RWPE1 (cell line): ENCODE measurements around the gene KDM2A.
A peak's percentile ranks its signal among the peaks of the same experiment; 100 is the strongest.

Source experiments
- CTCF ChIA-PET: fragments of 350-600 bp; sonication (Branson Sonifier 250); formaldehyde crosslinking; extraction: SDS; loops from one replicate; lab custom pipeline; 2021; lab: Yijun Ruan, JAX
- POLR2A ChIA-PET: fragments of 400-600 bp; formaldehyde crosslinking; extraction: SDS; loops from one replicate; lab custom pipeline; 2020; ENCODE audit warnings: antibody characterized with exemption; ENCODE audit not compliant: low non-redundant PET; lab: Yijun Ruan, JAX
- DNase-seq: peaks from one replicate; pipeline ENCODE4 v3.0.0; 2012; ENCODE audit warnings: low spot score
- H3K27ac ChIP-seq: fragments of 450-650 bp; 2 replicates; pipeline ENCODE4 v1.5.1; 2017
- CTCF ChIP-seq: fragments of 450-650 bp; conservative IDR thresholded peaks from 2 replicates; pipeline ENCODE4 v1.5.1; 2017; ENCODE audit warnings: low read depth, mild to moderate bottlenecking

KDM2A gene

DNA sequence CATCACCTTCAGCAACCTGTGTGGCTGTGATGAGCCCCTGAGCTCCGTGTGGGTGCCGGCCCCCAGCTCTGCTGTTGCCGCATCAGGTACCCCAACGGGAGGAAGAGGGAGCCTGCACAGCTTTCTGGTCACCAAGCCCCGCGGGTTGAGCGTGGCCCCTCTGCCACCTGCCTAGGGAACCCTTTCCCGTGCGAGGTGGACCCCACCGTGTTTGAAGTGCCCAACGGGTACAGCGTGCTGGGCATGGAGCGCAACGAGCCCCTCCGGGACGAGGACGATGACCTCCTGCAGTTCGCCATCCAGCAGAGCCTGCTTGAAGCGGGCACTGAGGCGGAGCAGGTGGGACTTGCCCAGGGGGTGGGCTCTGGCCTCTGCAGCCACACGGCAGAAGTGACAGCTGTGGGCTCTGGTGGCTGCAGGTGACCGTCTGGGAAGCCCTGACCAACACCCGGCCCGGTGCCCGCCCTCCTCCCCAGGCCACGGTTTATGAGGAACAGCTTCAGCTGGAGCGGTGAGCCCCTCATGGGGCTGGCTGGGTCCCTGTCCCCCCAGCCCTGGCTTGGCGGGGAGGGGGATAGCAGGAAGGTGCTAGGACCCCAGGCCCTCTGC is 182.4 kb downstream of the KDM2A start:
- no peak for TF ChIP-seq CTCF
- POLR2A ChIA-PET, result interaction anchor here (2.1 kb wide), 1 partner anchor 11 kb away, joined by 7 read pairs; no protein-coding TSS in a partner anchor
- peak overlapping the region; percentile 99 for H3K27ac ChIP-seq
- no peak for DNase-seq
- CTCF ChIA-PET, result interaction anchor here (0.6 to 2.0 kb wide), 5 partner anchors 12 to 164 kb away, joined by 3 to 8 read pairs (median 5); partner anchors contain the start of gene ANKRD13D

DNA sequence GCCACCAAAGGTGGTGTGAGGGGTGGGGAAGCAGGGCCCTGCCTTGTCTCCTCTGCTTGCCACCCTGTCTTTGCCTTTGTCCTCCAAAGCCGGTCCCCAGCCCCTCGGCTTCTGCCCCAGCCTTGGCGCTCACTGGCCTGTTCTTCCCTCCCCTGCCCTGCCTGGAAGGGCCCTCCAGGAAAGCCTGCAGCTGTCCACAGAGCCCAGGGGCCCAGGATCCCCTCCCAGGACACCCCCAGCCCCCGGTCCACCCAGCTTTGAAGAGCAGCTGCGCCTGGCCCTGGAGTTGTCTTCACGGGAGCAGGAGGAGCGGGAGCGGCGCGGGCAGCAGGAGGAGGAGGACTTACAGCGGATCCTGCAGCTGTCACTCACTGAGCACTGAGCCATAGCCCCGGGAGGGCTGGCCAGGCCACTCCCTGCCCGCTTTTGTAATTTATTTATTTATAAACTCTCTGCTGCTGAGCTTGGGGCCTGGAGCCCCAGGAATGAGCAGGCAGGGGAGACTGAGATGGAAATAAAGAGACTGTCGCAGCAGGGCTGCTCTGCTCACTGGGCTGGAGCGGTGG is 183.0 kb downstream of the KDM2A start:
- H3K27ac ChIP-seq, result peak overlapping the region; percentile 99
- DNase-seq, result peak; percentile 71
- POLR2A ChIA-PET, result interaction anchor here (0.8 to 2.1 kb wide), 3 partner anchors 11 to 100 kb away, joined by 3 to 7 read pairs (median 5); partner anchors contain the start of gene PPP1CA
- CTCF ChIA-PET, result interaction anchor here (0.6 to 2.0 kb wide), 8 partner anchors 9 to 783 kb away, joined by 3 to 13 read pairs (median 5); partner anchors contain the start of gene ANKRD13D
- no peak for TF ChIP-seq CTCF

- POLR2A ChIA-PET, result interaction anchor here (0.6 to 2.1 kb wide), 10 partner anchors 10 to 810 kb away, joined by 3 to 7 read pairs (median 4); partner anchors contain the start of genes ANKRD13D and PPP1CA
- no peak for DNase-seq
- TF ChIP-seq CTCF, result no peak
- CTCF ChIA-PET, result interaction anchor here (0.6 to 2.0 kb wide), 8 partner anchors 9 to 782 kb away, joined by 3 to 13 read pairs (median 3); partner anchors contain the start of gene ANKRD13D
- H3K27ac ChIP-seq, result peak overlapping the region; percentile 99
Observed at GRCh38 chr11:67302571-67303131, 183.6 kb downstream of the KDM2A start.

DNA sequence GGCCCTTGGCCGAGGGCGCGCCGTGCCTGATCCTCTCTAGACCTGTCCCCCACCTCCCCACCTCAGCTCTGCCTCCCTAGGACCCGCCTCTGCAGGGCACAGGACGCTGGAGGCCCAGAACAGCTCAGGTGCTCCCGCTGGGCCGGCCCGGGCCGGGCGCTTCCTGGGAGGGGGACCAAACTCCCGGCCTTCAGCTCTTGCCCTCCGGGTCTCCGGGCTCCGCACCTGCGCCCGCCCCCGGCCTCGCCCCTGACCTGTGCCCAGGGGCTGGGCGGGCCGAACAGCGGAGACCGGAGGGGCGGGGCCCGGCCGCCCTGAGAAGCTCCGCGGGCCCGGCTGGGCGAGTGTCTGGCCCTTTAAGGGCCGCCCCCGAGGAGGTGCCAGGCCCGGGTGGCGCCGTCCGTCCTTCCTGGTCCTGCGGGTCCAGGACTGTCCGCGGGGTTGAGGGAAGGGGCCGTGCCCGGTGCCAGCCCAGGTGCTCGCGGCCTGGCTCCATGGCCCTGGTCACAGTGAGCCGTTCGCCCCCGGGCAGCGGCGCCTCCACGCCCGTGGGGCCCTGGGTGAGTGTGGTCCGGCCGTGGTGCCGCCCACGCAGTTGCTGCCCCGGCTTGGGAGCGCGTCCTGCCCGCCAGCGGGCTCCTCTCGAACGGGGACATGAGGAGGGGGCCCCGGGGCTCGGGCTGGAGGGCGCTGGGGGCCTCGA is 184.2 kb downstream of the KDM2A start, which contains the start of gene SSH3:
SSH3 (plus strand) TSS at position 399 of the 703 bp plus-strand sequence; CDS start at position 495, 96 bp downstream.
- ChIA-PET POLR2A (interaction anchor here (0.6 to 2.1 kb wide), 9 partner anchors 9 to 811 kb away, joined by 3 to 7 read pairs (median 5); partner anchors contain the start of genes ANKRD13D and PPP1CA), CTCF (interaction anchor here (0.6 to 2.0 kb wide), 7 partner anchors 10 to 781 kb away, joined by 3 to 13 read pairs (median 3); partner anchors contain the start of gene ANKRD13D)
- peak within 1 kb of the TSS; percentile 99 for H3K27ac ChIP-seq
- TF ChIP-seq CTCF, result no peak
- peak; percentile 73 for DNase-seq

DNA sequence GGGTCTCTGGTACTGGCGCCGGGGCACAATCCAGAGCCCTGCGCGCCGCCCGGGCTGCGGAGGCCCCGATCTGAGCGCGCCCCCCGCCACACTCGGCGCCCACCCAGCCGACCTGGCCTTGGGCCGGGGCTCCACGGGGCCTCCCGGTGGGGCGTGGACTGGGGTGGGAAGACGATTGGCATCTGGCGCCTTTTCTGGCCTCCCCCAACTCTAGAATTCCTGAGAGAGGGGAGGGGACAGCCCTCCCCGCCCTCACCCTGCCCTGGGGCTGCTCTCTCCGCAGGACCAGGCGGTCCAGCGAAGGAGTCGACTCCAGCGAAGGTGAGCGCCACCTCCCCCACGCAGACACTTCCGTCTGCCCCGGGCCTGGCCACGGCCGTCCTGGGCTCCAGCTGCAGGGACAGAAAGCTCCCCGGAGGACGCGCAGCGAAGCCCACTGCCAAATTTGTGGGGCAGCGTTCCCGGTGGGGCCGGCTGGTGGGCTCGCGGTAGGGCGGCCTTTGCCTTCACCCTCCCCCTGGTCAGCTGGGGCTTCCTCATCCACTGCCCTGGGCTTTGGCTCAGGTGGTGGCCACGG is 184.9 kb downstream of the KDM2A start:
- POLR2A ChIA-PET, result interaction anchor here (0.9 to 2.1 kb wide), 4 partner anchors 9 to 15 kb away, joined by 3 to 16 read pairs (median 7); no protein-coding TSS in a partner anchor
- no peak for TF ChIP-seq CTCF
- peak overlapping the region; percentile 99 for H3K27ac ChIP-seq
- no peak for DNase-seq
- CTCF ChIA-PET, result no interaction called here
